T-cell (primary cell): ENCODE measurements around the gene RAB31. TPM values are rescaled to one million over a fixed set of nuclear protein-coding genes. Genes with fewer than 3 reads are reported as not detected.

Experiments
- ATAC-seq, 4 experiments: fragments of 200-7000 bp in 3 of 4; fragments of 150-1000 bp in 1 of 4; cut with Tn5 transposase; replicated peaks in 1 of 4; 1 replicate in 3 of 4; 2 replicates in 1 of 4; pipeline ENCODE4 v1.10.0; 2021; ENCODE audit warnings: moderate library complexity in 3 of 4, mild to moderate bottlenecking in 2 of 4, moderate number of reproducible peaks in 1 of 4
- CTCF ChIA-PET, 2 donors: fragments of 300-600 bp; sonication (Branson Sonifier 250); formaldehyde crosslinking; loops; one replicate each; lab custom pipeline; 2022; ENCODE audit warnings: antibody characterized with exemption in 2 of 2; lab: Charles Lee
- POLR2A ChIA-PET, 2 donors: fragments of 300-600 bp; sonication (Branson Sonifier 250); formaldehyde crosslinking; loops; one replicate each; lab custom pipeline; 2022; ENCODE audit warnings: antibody characterized with exemption in 2 of 2; lab: Charles Lee
- DNase-seq, 35 experiments: peaks; one replicate each; pipeline versions ENCODE4 v3.0.0 to v3.0.0-alpha.2; 2013 to 2023
- H3K27ac ChIP-seq: one replicate; pipeline ENCODE4 v1.5.1; 2013; ENCODE audit warnings: low read length
- H3K27me3 ChIP-seq, 2 experiments: replicated peaks in 1 of 2; 1 replicate in 1 of 2; 2 replicates in 1 of 2; pipeline versions ENCODE4 v1.6.1 to v1.7.0; 2013; ENCODE audit warnings: low read length in 1 of 2, mixed read lengths in 1 of 2; ENCODE audit not compliant: control insufficient read depth in 2 of 2, insufficient read depth in 2 of 2; ENCODE audit errors: extremely low read depth in 1 of 2
- H3K36me3 ChIP-seq, 2 donors: 1 replicate in 1 of 2; 2 replicates in 1 of 2; pipeline versions ENCODE4 v1.6.1 to v1.7.0; 2013; ENCODE audit warnings: low read length in 1 of 2; ENCODE audit not compliant: control insufficient read depth in 2 of 2, insufficient read depth in 1 of 2; ENCODE audit errors: extremely low read depth in 1 of 2
- H3K4me1 ChIP-seq, 2 experiments: 1 replicate in 1 of 2; 2 replicates in 1 of 2; pipeline versions ENCODE4 v1.6.1 to v1.7.0; 2013; ENCODE audit warnings: low read length in 2 of 2, mixed read lengths in 1 of 2; ENCODE audit not compliant: insufficient read depth in 2 of 2, control insufficient read depth in 1 of 2; ENCODE audit errors: extremely low read depth in 1 of 2
- H3K4me3 ChIP-seq, 2 donors: 1 replicate in 1 of 2; 2 replicates in 1 of 2; pipeline versions ENCODE4 v1.5.1 to v1.7.0; 2013; ENCODE audit warnings: mild to moderate bottlenecking in 2 of 2, low read length in 1 of 2, moderate library complexity in 1 of 2; ENCODE audit not compliant: control insufficient read depth in 1 of 2; ENCODE audit errors: extremely low read depth in 1 of 2
- H3K9me3 ChIP-seq: 2 replicates; pipeline ENCODE4 v1.7.0; 2013
- H3K27ac Mint-ChIP-seq, 2 donors: one replicate each; pipeline ENCODE4 v1.8.0; 2020 to 2021; ENCODE audit warnings: mild to moderate bottlenecking in 2 of 2, mixed read lengths in 2 of 2
- H3K27me3 Mint-ChIP-seq, 2 donors: one replicate each; pipeline ENCODE4 v1.8.0; 2021 to 2022; ENCODE audit warnings: mixed read lengths in 2 of 2
- H3K36me3 Mint-ChIP-seq: one replicate; pipeline ENCODE4 v1.8.0; 2021; ENCODE audit warnings: mixed read lengths
- H3K4me1 Mint-ChIP-seq, 3 donors: one replicate each; pipeline ENCODE4 v1.8.0; 2020 to 2022; ENCODE audit warnings: mixed read lengths in 3 of 3, mild to moderate bottlenecking in 1 of 3
- H3K4me3 Mint-ChIP-seq, 3 donors: one replicate each; pipeline ENCODE4 v1.8.0; 2020 to 2022; ENCODE audit warnings: mild to moderate bottlenecking in 3 of 3, mixed read lengths in 3 of 3, moderate library complexity in 3 of 3
- H3K9me3 Mint-ChIP-seq, 3 donors: one replicate each; pipeline ENCODE4 v1.8.0; 2020 to 2022; ENCODE audit warnings: mixed read lengths in 3 of 3
- WGBS: methylation state at CpG from one replicate; pipeline ENCODE4 v1.1.5; 2013; ENCODE audit warnings: missing lambda C conversion rate; ENCODE audit not compliant: insufficient coverage; 5-methylcytosine and 5-hydroxymethylcytosine counted together
- total RNA-seq, 35 experiments: library from RNA in 6 of 35; stranded (reverse) in 6 of 35; fragments of 120-200 nt in 1 of 35; gene quantifications; one replicate each; pipeline versions ENCODE4 v1.2.1 to v1.2.4 and lab custom pipeline; 2013 to 2026

Gene RAB31
- total RNA-seq, 5 donors from 2014 or later (not counting 1 experiment from before 2014, with no cell fraction given): 0.60 to 2.0 (median 1.5) TPM

- H3K36me3 ChIP-seq: no peaks in the 10 kb centered on the region
- CTCF ChIA-PET: no interaction called here
Observed at GRCh38 chr18:9838144-9838877, 130.2 kb downstream of the RAB31 start.

GRCh38 chr18:9839211-9839610 lies 131.1 kb downstream of the RAB31 start:
- WGBS: 83% methylated on average over 8 of the region's 8 CpGs
- Mint-ChIP-seq H3K4me1 (no peaks in the 10 kb centered on the region), H3K4me3 (no peak overlapping the region), H3K27me3 (peaks cover 12 to 15% of the 10 kb centered on the region in 2 donors), H3K9me3 (no peaks in the 10 kb centered on the region), H3K27ac (no peak overlapping the region), H3K36me3 (no peaks in the 10 kb centered on the region)
- Histone ChIP-seq H3K36me3 (no peaks in the 10 kb centered on the region), H3K4me1 (no peaks in the 10 kb centered on the region), H3K27ac (no peak overlapping the region), H3K9me3 (no peaks in the 10 kb centered on the region), H3K27me3 (peaks cover 0 to 8% of the 10 kb centered on the region in 2 experiments), H3K4me3 (no peak overlapping the region)
- ATAC-seq: no peak
- ChIA-PET POLR2A (no interaction called here), CTCF (no interaction called here)
- DNase-seq: no peak

More at GRCh38 chr18:9838144-9838877, 130.2 kb downstream of the RAB31 start:
- WGBS: 58% methylated on average over 5 of the region's 10 CpGs
- POLR2A ChIA-PET: no interaction called here
- no peaks in the 10 kb centered on the region for H3K36me3 Mint-ChIP-seq
- H3K4me1 Mint-ChIP-seq: no peaks in the 10 kb centered on the region
- Histone ChIP-seq H3K4me1 (no peaks in the 10 kb centered on the region), H3K9me3 (no peaks in the 10 kb centered on the region), H3K27me3 (peaks cover 0 to 8% of the 10 kb centered on the region in 2 experiments), H3K4me3 (no peak overlapping the region), H3K27ac (no peak overlapping the region)
- H3K9me3 Mint-ChIP-seq: no peaks in the 10 kb centered on the region
- DNase-seq: no peak
- no peak overlapping the region for H3K27ac Mint-ChIP-seq
- H3K27me3 Mint-ChIP-seq: peaks cover 14 to 15% of the 10 kb centered on the region in 2 donors
- ATAC-seq: no peak
- H3K4me3 Mint-ChIP-seq: no peak overlapping the region

GRCh38 chr18:9839853-9840252 lies 131.8 kb downstream of the RAB31 start:
- CTCF ChIA-PET: no interaction called here
- no peak overlapping the region for H3K27ac ChIP-seq
- no peak for ATAC-seq
- Mint-ChIP-seq H3K4me3 (no peak overlapping the region), H3K9me3 (no peaks in the 10 kb centered on the region), H3K4me1 (no peaks in the 10 kb centered on the region), H3K27me3 (peaks cover 12 to 15% of the 10 kb centered on the region in 2 donors), H3K36me3 (no peaks in the 10 kb centered on the region), H3K27ac (no peak overlapping the region)
- no CpG with 5 or more reads among the region's 10 CpGs for WGBS
- no peaks in the 10 kb centered on the region for H3K36me3 ChIP-seq
- peaks cover 0 to 8% of the 10 kb centered on the region in 2 experiments for H3K27me3 ChIP-seq
- no peak overlapping the region for H3K4me3 ChIP-seq
- POLR2A ChIA-PET: no interaction called here
- no peak for DNase-seq
- H3K9me3 ChIP-seq: no peaks in the 10 kb centered on the region
- no peaks in the 10 kb centered on the region for H3K4me1 ChIP-seq

GRCh38 chr18:9841752-9842151 lies 133.7 kb downstream of the RAB31 start:
- DNase-seq: no peak
- WGBS: 96% methylated on average over 2 of the region's 4 CpGs
- Histone ChIP-seq H3K4me3 (no peak overlapping the region), H3K36me3 (no peaks in the 10 kb centered on the region), H3K4me1 (no peaks in the 10 kb centered on the region), H3K27me3 (peaks cover 0 to 8% of the 10 kb centered on the region in 2 experiments), H3K27ac (no peak overlapping the region), H3K9me3 (no peaks in the 10 kb centered on the region)
- H3K27ac Mint-ChIP-seq: no peak overlapping the region
- H3K27me3 Mint-ChIP-seq: peaks cover 7 to 10% of the 10 kb centered on the region in 2 donors
- ChIA-PET CTCF (no interaction called here), POLR2A (no interaction called here)
- no peaks in the 10 kb centered on the region for H3K4me1 Mint-ChIP-seq
- no peak for ATAC-seq
- no peaks in the 10 kb centered on the region for H3K36me3 Mint-ChIP-seq
- no peak overlapping the region for H3K4me3 Mint-ChIP-seq
- no peaks in the 10 kb centered on the region for H3K9me3 Mint-ChIP-seq

- H3K4me1 Mint-ChIP-seq: no peaks in the 10 kb centered on the region
- no peaks in the 10 kb centered on the region for H3K9me3 Mint-ChIP-seq
- H3K4me3 Mint-ChIP-seq: no peak overlapping the region
- peaks cover 9 to 12% of the 10 kb centered on the region in 2 donors for H3K27me3 Mint-ChIP-seq
- no peak overlapping the region for H3K4me3 ChIP-seq
- WGBS: 91% methylated on average over 4 of the region's 6 CpGs
- peaks cover 0 to 11% of the 10 kb centered on the region in 2 experiments for H3K27me3 ChIP-seq
- no peak overlapping the region for H3K27ac Mint-ChIP-seq
- ATAC-seq (no peak), DNase-seq (no peak)
- H3K27ac ChIP-seq: no peak overlapping the region
- ChIA-PET POLR2A (no interaction called here), CTCF (no interaction called here)
- no peaks in the 10 kb centered on the region for H3K4me1 ChIP-seq
- H3K9me3 ChIP-seq: no peaks in the 10 kb centered on the region
- H3K36me3 Mint-ChIP-seq: no peaks in the 10 kb centered on the region
- H3K36me3 ChIP-seq: no peaks in the 10 kb centered on the region
Observed at GRCh38 chr18:9842448-9842847, 134.3 kb downstream of the RAB31 start.

GRCh38 chr18:9845256-9845655 lies 137.2 kb downstream of the RAB31 start:
- 47% methylated on average over 2 of the region's 3 CpGs for WGBS
- Mint-ChIP-seq H3K27ac (no peak overlapping the region), H3K4me3 (no peak overlapping the region), H3K4me1 (no peaks in the 10 kb centered on the region), H3K9me3 (no peaks in the 10 kb centered on the region), H3K27me3 (peaks cover 14 to 25% of the 10 kb centered on the region in 2 donors), H3K36me3 (no peaks in the 10 kb centered on the region)
- ATAC-seq (no peak), DNase-seq (no peak)
- H3K27me3 ChIP-seq: peaks cover 0 to 10% of the 10 kb centered on the region in 2 experiments
- CTCF ChIA-PET: interaction anchor here in 1 of 2 donors (0.7 kb wide), 1 partner anchor 90 kb away, joined by 3 read pairs; no protein-coding TSS in a partner anchor
- H3K4me3 ChIP-seq: no peak overlapping the region
- POLR2A ChIA-PET: no interaction called here
- H3K4me1 ChIP-seq: no peaks in the 10 kb centered on the region
- no peaks in the 10 kb centered on the region for H3K36me3 ChIP-seq
- H3K27ac ChIP-seq: no peak overlapping the region
- H3K9me3 ChIP-seq: no peaks in the 10 kb centered on the region
